HL-60 (cell line): Measurements from ENCODE around the gene NEK10.

Source experiments
- DNase-seq, 2 experiments: peaks; one replicate each; pipeline ENCODE4 v3.0.0-alpha.2; 2010 to 2020; ENCODE audit warnings: low read depth in 1 of 2, low spot score in 1 of 2
- H3K27ac ChIP-seq: fragments of 250-450 bp; sonication (Bioruptor Pico); replicated peaks from 2 replicates; pipeline ENCODE4 v1.5.1; 2020; ENCODE audit warnings: mild to moderate bottlenecking, moderate library complexity
- H3K27me3 ChIP-seq: fragments of 250-450 bp; sonication (Bioruptor Pico); 2 replicates; pipeline ENCODE4 v1.5.1; 2021; ENCODE audit warnings: mild to moderate bottlenecking, moderate library complexity; ENCODE audit not compliant: insufficient read depth, poor library complexity, severe bottlenecking
- H3K4me3 ChIP-seq: replicated peaks from 2 replicates; pipeline ENCODE4 v1.5.1; 2011; ENCODE audit warnings: mild to moderate bottlenecking, control low read depth, low read length; ENCODE audit not compliant: insufficient read depth
- GABPA ChIP-seq: IDR thresholded peaks from 2 replicates; pipeline ENCODE4 v1.6.1; 2012; ENCODE audit warnings: low read depth
- POLR2AphosphoS5 ChIP-seq: IDR thresholded peaks from 2 replicates; pipeline ENCODE4 v1.6.1; 2012; ENCODE audit warnings: low read depth
- SPI1 ChIP-seq: IDR thresholded peaks from 2 replicates; pipeline ENCODE4 v1.6.1; 2012; ENCODE audit warnings: low read depth, mild to moderate bottlenecking, borderline replicate concordance
- TF ChIP-seq, protein P1 (sequence below): IDR thresholded peaks from 2 replicates; pipeline ENCODE4 v1.6.1; 2012; ENCODE audit warnings: low read depth; ENCODE audit not compliant: insufficient replicate concordance
- TF ChIP-seq, protein P2 (sequence below): IDR thresholded peaks from one replicate; pipeline ENCODE4 v1.5.1; 2011; ENCODE audit warnings: low read length, control low read depth, inconsistent platforms; ENCODE audit not compliant: insufficient read depth

NEK10 gene

DNA sequence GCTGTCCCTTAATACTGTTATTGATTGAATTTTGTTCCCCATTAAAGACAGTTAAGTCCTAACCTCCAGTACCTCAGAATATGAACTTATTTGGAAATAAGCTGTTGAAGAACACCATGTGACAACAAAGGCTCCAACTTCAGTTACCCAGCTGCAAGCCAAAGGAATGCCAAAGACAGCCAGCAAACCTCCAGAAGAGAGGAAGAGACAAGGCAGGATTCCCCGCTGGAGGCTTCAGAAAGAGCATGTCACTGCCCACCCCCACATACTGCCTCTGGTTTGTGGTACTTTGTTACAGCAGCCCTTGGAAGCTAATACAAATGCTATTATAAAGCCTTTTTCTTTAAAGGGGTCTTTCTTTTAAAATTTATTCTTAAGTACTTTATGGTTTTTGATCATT is 18.4 kb upstream of the NEK10 start:
- H3K4me3 ChIP-seq: no peak overlapping the region
- H3K27me3 ChIP-seq: no peaks in the 10 kb centered on the region
- TF ChIP-seq GABPA (no peak), POLR2AphosphoS5 (no peak), SPI1 (no peak)
- TF ChIP-seq, protein P1, sequence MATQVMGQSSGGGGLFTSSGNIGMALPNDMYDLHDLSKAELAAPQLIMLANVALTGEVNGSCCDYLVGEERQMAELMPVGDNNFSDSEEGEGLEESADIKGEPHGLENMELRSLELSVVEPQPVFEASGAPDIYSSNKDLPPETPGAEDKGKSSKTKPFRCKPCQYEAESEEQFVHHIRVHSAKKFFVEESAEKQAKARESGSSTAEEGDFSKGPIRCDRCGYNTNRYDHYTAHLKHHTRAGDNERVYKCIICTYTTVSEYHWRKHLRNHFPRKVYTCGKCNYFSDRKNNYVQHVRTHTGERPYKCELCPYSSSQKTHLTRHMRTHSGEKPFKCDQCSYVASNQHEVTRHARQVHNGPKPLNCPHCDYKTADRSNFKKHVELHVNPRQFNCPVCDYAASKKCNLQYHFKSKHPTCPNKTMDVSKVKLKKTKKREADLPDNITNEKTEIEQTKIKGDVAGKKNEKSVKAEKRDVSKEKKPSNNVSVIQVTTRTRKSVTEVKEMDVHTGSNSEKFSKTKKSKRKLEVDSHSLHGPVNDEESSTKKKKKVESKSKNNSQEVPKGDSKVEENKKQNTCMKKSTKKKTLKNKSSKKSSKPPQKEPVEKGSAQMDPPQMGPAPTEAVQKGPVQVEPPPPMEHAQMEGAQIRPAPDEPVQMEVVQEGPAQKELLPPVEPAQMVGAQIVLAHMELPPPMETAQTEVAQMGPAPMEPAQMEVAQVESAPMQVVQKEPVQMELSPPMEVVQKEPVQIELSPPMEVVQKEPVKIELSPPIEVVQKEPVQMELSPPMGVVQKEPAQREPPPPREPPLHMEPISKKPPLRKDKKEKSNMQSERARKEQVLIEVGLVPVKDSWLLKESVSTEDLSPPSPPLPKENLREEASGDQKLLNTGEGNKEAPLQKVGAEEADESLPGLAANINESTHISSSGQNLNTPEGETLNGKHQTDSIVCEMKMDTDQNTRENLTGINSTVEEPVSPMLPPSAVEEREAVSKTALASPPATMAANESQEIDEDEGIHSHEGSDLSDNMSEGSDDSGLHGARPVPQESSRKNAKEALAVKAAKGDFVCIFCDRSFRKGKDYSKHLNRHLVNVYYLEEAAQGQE: no peak
- TF ChIP-seq, protein P2, sequence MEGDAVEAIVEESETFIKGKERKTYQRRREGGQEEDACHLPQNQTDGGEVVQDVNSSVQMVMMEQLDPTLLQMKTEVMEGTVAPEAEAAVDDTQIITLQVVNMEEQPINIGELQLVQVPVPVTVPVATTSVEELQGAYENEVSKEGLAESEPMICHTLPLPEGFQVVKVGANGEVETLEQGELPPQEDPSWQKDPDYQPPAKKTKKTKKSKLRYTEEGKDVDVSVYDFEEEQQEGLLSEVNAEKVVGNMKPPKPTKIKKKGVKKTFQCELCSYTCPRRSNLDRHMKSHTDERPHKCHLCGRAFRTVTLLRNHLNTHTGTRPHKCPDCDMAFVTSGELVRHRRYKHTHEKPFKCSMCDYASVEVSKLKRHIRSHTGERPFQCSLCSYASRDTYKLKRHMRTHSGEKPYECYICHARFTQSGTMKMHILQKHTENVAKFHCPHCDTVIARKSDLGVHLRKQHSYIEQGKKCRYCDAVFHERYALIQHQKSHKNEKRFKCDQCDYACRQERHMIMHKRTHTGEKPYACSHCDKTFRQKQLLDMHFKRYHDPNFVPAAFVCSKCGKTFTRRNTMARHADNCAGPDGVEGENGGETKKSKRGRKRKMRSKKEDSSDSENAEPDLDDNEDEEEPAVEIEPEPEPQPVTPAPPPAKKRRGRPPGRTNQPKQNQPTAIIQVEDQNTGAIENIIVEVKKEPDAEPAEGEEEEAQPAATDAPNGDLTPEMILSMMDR: no peak
- DNase-seq: no peak
- H3K27ac ChIP-seq: no peak overlapping the region

DNA sequence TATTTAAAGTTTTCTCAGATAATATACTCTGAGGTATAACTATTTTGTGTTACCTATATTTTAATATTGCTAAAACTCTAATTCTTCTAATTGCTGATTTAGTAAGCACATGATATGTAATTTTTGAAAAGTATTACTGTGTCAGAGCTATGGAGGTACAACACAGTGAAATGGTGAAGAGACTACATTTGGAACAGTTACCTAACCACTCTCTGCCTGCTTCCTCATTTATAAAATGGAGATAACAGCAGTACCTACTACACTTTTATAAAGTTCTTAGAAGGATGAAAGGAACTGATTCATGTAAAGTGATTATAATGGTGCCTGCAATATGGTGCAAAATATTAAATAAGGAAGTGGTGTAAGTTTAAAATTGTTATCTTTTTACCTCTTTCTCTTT is 16.3 kb upstream of the NEK10 start:
- no peak for DNase-seq
- peak; percentile 44; the same call in 1 of the 2 replicates for TF ChIP-seq SPI1
- TF ChIP-seq GABPA: no peak
- TF ChIP-seq, protein P2: no peak
- TF ChIP-seq, protein P1: no peak
- no peak for TF ChIP-seq POLR2AphosphoS5
- no peak overlapping the region for H3K4me3 ChIP-seq
- H3K27me3 ChIP-seq: no peaks in the 10 kb centered on the region
- H3K27ac ChIP-seq: no peak overlapping the region

DNA sequence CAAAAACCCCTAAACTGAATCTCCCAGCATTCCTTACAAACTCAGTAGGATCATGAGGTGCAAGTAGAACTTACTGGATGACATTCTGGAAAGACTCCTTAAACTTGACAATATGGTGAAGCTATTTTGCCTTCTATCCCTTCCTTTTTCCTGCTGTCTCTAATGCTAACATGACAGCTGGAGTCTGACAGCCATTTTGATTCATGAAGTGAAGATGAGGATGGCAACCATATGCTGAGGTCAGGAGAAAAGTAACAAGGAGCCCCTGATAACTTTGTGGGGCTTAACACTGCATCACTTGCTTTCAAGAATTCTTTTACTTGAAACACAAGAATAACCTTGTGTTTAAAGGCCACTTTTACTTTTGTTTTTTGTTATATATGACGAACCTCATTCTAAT is 15.0 kb upstream of the NEK10 start:
- no peaks in the 10 kb centered on the region for H3K27me3 ChIP-seq
- no peak for DNase-seq
- H3K4me3 ChIP-seq: no peak overlapping the region
- H3K27ac ChIP-seq: no peak overlapping the region
- TF ChIP-seq, protein P1: no peak
- no peak for TF ChIP-seq POLR2AphosphoS5
- TF ChIP-seq GABPA: no peak
- TF ChIP-seq, protein P2: no peak
- no peak for TF ChIP-seq SPI1
